ENCODE measurements around the gene RPS18. TPM values are rescaled to one million over a fixed set of nuclear protein-coding genes. Genes with fewer than 3 reads are reported as not detected.

Gene RPS18
- polyA plus RNA-seq, 2 of the 4 experiments (the other 2 are of a cell fraction) = 3,426 to 3,611 TPM

GRCh38 chr6:33243476-33243875 lies 28.4 kb upstream of the RPS18 start (continued):
- TF ChIP-seq, protein P1, sequence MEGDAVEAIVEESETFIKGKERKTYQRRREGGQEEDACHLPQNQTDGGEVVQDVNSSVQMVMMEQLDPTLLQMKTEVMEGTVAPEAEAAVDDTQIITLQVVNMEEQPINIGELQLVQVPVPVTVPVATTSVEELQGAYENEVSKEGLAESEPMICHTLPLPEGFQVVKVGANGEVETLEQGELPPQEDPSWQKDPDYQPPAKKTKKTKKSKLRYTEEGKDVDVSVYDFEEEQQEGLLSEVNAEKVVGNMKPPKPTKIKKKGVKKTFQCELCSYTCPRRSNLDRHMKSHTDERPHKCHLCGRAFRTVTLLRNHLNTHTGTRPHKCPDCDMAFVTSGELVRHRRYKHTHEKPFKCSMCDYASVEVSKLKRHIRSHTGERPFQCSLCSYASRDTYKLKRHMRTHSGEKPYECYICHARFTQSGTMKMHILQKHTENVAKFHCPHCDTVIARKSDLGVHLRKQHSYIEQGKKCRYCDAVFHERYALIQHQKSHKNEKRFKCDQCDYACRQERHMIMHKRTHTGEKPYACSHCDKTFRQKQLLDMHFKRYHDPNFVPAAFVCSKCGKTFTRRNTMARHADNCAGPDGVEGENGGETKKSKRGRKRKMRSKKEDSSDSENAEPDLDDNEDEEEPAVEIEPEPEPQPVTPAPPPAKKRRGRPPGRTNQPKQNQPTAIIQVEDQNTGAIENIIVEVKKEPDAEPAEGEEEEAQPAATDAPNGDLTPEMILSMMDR (IDR thresholded peaks at IDR 0.05) = no peak
- TF ChIP-seq FOSL2 (IDR thresholded peaks at IDR 0.05) = no peak
- TF ChIP-seq FOSL2 (CRISPR knock-in tag; IDR thresholded peaks at IDR 0.05) = no peak
- TF ChIP-seq HES2 (IDR thresholded peaks at IDR 0.05) = no peak
- no peak for TF ChIP-seq ELK1 (IDR thresholded peaks at IDR 0.05; ENCODE audit: low read depth, low read length)
- no peak for TF ChIP-seq POLR2A (IDR thresholded peaks at IDR 0.05; ENCODE audit: low read length)

- FAIRE-seq = no peak
- POLR2A ChIA-PET = interaction anchor here (0.6 to 2.7 kb wide), 4 partner anchors 23 to 276 kb away, joined by 3 to 17 read pairs (median 14); partner anchors contain the start of genes RING1, RPS18, VPS52 and WDR46
Measured at GRCh38 chr6:33247977-33248642, 23.8 kb upstream of the RPS18 start.

More at GRCh38 chr6:33247977-33248642, 23.8 kb upstream of the RPS18 start:
- Histone ChIP-seq H3K4me3 (peak overlapping the region; percentile 68), H3K4me1 (peaks cover 11% of the 10 kb centered on the region), H3K4me2 (peak overlapping the region; percentile 90), H3K9me3 (no peaks in the 10 kb centered on the region), H3K27ac (peak overlapping the region; percentile 64 to 91)
- peak; percentile 44 to 79 for DNase-seq (ENCODE audit: low read depth in 1 of 2, low spot score in 1 of 2)
- peak; percentile 65 to 82 for ATAC-seq
- WGBS (ENCODE audit: missing lambda C conversion rate) = 17% methylated on average over 20 of the region's 28 CpGs
- no peak for TF ChIP-seq MAZ (IDR thresholded peaks at IDR 0.05; ENCODE audit: borderline replicate concordance, low read depth, low read length)
- TF ChIP-seq HOXB13 (CRISPR knock-in tag; IDR thresholded peaks at IDR 0.05; ENCODE audit: low read depth) = no peak
- TF ChIP-seq RAD21 (conservative IDR thresholded peaks at IDR 0.05 in 1 of 2, IDR thresholded peaks at IDR 0.05 in 1 of 2) = peak; percentile 89 to 90
- TF ChIP-seq NPAS2 (CRISPR knock-in tag; IDR thresholded peaks at IDR 0.05; ENCODE audit: borderline replicate concordance) = no peak
- no peak for TF ChIP-seq CEBPB (IDR thresholded peaks at IDR 0.05)
- TF ChIP-seq, protein P1 (IDR thresholded peaks at IDR 0.05) = peak; percentile 81
- TF ChIP-seq KDM5A (IDR thresholded peaks at IDR 0.05) = peak; percentile 48; the same call in 1 of the 2 replicates
- TF ChIP-seq ZSCAN20 (CRISPR knock-in tag; IDR thresholded peaks at IDR 0.05) = no peak
- peak; percentile 69 for TF ChIP-seq SMC3 (IDR thresholded peaks at IDR 0.05)
- TF ChIP-seq, protein P2, sequence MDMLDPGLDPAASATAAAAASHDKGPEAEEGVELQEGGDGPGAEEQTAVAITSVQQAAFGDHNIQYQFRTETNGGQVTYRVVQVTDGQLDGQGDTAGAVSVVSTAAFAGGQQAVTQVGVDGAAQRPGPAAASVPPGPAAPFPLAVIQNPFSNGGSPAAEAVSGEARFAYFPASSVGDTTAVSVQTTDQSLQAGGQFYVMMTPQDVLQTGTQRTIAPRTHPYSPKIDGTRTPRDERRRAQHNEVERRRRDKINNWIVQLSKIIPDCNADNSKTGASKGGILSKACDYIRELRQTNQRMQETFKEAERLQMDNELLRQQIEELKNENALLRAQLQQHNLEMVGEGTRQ (IDR thresholded peaks at IDR 0.05) = no peak
- no peak for TF ChIP-seq MAFK (IDR thresholded peaks at IDR 0.05; ENCODE audit: partially characterized antibody)
- TF ChIP-seq CHD4 (IDR thresholded peaks at IDR 0.05; ENCODE audit: borderline replicate concordance) = no peak
- no peak for TF ChIP-seq JUNB (IDR thresholded peaks at IDR 0.05)
- TF ChIP-seq FOSL2 (IDR thresholded peaks at IDR 0.05) = no peak
- TF ChIP-seq FOSL2 (CRISPR knock-in tag; IDR thresholded peaks at IDR 0.05) = no peak
- TF ChIP-seq RARB (CRISPR knock-in tag; IDR thresholded peaks at IDR 0.05) = no peak
- TF ChIP-seq KDM1A (IDR thresholded peaks at IDR 0.05; ENCODE audit: low read depth) = no peak
- TF ChIP-seq, protein P3, sequence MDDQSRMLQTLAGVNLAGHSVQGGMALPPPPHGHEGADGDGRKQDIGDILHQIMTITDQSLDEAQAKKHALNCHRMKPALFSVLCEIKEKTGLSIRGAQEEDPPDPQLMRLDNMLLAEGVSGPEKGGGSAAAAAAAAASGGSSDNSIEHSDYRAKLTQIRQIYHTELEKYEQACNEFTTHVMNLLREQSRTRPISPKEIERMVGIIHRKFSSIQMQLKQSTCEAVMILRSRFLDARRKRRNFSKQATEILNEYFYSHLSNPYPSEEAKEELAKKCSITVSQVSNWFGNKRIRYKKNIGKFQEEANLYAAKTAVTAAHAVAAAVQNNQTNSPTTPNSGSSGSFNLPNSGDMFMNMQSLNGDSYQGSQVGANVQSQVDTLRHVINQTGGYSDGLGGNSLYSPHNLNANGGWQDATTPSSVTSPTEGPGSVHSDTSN (IDR thresholded peaks at IDR 0.05) = no peak
- CTCF ChIA-PET = interaction anchor here (0.6 to 3.7 kb wide), 54 partner anchors 9 to 362 kb away, joined by 3 to 39 read pairs (median 5); partner anchors contain the start of genes B3GALT4, HLA-DMA, HLA-DOA and HLA-DPA1
